WTC11 (cell line): ENCODE measurements around the gene GNAS-AS1.

Experiments used
- ATF3 ChIP-seq: sonication (generic); formaldehyde crosslinking; conservative IDR thresholded peaks from 2 replicates; pipeline ENCODE4 v1.8.1; 2022; ENCODE audit warnings: mild to moderate bottlenecking, missing genetic modification reagents
- CTCF ChIP-seq: fragments of 200-600 bp; IDR thresholded peaks from 2 replicates; pipeline ENCODE4 v1.8.0; 2022; ENCODE audit warnings: antibody characterized with exemption
- E2F4 ChIP-seq: sonication (generic); formaldehyde crosslinking; IDR thresholded peaks from 2 replicates; pipeline ENCODE4 v1.8.1; 2022; ENCODE audit warnings: low read depth, mild to moderate bottlenecking, moderate library complexity, missing genetic modification reagents, borderline replicate concordance
- FOXJ3 ChIP-seq: sonication (generic); formaldehyde crosslinking; IDR thresholded peaks from 2 replicates; pipeline ENCODE4 v1.9.0; 2021; ENCODE audit warnings: missing genetic modification reagents, mild to moderate bottlenecking, borderline replicate concordance
- FOXK1 ChIP-seq: sonication (generic); formaldehyde crosslinking; IDR thresholded peaks from 2 replicates; pipeline ENCODE4 v1.8.0; 2022; ENCODE audit warnings: mild to moderate bottlenecking, moderate library complexity, missing genetic modification reagents
- IRF1 ChIP-seq: sonication (generic); formaldehyde crosslinking; IDR thresholded peaks from 2 replicates; pipeline ENCODE4 v1.8.0; 2023; ENCODE audit warnings: missing genetic modification reagents
- IRF2 ChIP-seq: sonication (generic); formaldehyde crosslinking; IDR thresholded peaks from 2 replicates; pipeline ENCODE4 v1.8.0; 2022; ENCODE audit warnings: low read depth, missing genetic modification reagents, borderline replicate concordance
- SP1 ChIP-seq: sonication (generic); formaldehyde crosslinking; conservative IDR thresholded peaks from 2 replicates; pipeline ENCODE4 v1.8.1; 2022; ENCODE audit warnings: missing genetic modification reagents
- TCF7 ChIP-seq: sonication (generic); formaldehyde crosslinking; IDR thresholded peaks from 2 replicates; pipeline ENCODE4 v1.8.0; 2022; ENCODE audit warnings: mild to moderate bottlenecking, low read depth, missing genetic modification reagents, moderate library complexity
- ZNF281 ChIP-seq: sonication (generic); formaldehyde crosslinking; IDR thresholded peaks from 2 replicates; pipeline ENCODE4 v1.8.0; 2023; ENCODE audit warnings: mild to moderate bottlenecking, missing genetic modification reagents

DNA sequence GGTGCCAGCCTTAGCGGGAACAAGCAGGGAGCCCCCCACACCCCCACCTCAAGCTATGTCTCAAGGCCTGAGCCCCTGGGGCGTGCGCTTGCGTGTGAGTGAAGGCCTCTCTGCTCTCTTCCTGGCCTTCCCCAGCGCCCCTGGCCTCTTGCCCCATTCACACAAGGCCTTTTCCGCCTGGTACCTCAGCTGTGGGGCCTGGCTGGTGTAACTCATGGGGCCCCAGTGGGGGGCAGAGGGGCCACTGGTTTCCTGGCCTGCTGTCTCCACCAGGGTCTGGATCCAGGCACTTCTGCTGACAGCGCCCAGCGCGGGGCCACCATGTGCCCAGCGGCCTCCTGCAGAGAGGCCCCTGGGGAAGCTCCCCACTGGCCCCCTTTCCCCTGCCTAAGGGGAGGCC is 34.7 kb downstream of the GNAS-AS1 start:
- TF ChIP-seq ZNF281 (no peak), TCF7 (no peak), IRF1 (CRISPR knock-in tag) (no peak), CTCF (no peak), SP1 (CRISPR knock-in tag) (no peak), E2F4 (no peak), FOXK1 (CRISPR knock-in tag) (no peak), IRF2 (CRISPR knock-in tag) (no peak), ATF3 (CRISPR knock-in tag) (no peak), FOXJ3 (CRISPR knock-in tag) (no peak)
